Lower leg skin (tissue), 4 donors: ENCODE measurements around the gene KCNT1. TPM values are rescaled to one million over a fixed set of nuclear protein-coding genes. Genes with fewer than 3 reads are reported as not detected.

Experiments used
- DNase-seq, 2 donors: peaks; one replicate each; pipeline ENCODE4 v3.0.0-alpha.2; 2019; ENCODE audit warnings: low spot score in 2 of 2
- H3K4me3 ChIP-seq: fragments of 200-600 bp; sonication (generic); 2 replicates; pipeline ENCODE4 v1.5.1; 2017; ENCODE audit warnings: mild to moderate bottlenecking, low read depth; ENCODE audit not compliant: poor library complexity, severe bottlenecking
- POLR2A ChIP-seq, 2 donors: fragments of 450-650 bp; IDR thresholded peaks; one replicate each; pipeline ENCODE4 v1.6.1; 2016 to 2017; ENCODE audit warnings: antibody characterized with exemption in 2 of 2, mild to moderate bottlenecking in 1 of 2, moderate library complexity in 1 of 2
- WGBS, 2 donors: methylation state at CpG; one replicate each; pipeline ENCODE4 v1.1.5; 2018; 5-methylcytosine and 5-hydroxymethylcytosine counted together
- intact Hi-C: fragments of 100-400 bp; cut with DNase I; formaldehyde crosslinking; loops from one replicate; pipeline ENCODE4 v1.15.0; 2023; ENCODE audit warnings: low total_unique reads
- total RNA-seq, 4 donors: library from RNA; depleted of rRNA; stranded (reverse); fragments of >200 nt; gene quantifications; one replicate each; pipeline ENCODE4 v1.1.0, GENCODE V29; 2016
- TF ChIP-seq, protein P1 (sequence below), 3 donors: fragments of 450-650 bp; IDR thresholded peaks; one replicate each; pipeline ENCODE4 v1.5.1; 2016; ENCODE audit warnings: antibody characterized with exemption in 3 of 3, mild to moderate bottlenecking in 3 of 3, moderate library complexity in 2 of 3

The KCNT1 gene
- total RNA-seq, 4 donors from 2014 or later: 0.10 TPM; not detected in 3

DNA sequence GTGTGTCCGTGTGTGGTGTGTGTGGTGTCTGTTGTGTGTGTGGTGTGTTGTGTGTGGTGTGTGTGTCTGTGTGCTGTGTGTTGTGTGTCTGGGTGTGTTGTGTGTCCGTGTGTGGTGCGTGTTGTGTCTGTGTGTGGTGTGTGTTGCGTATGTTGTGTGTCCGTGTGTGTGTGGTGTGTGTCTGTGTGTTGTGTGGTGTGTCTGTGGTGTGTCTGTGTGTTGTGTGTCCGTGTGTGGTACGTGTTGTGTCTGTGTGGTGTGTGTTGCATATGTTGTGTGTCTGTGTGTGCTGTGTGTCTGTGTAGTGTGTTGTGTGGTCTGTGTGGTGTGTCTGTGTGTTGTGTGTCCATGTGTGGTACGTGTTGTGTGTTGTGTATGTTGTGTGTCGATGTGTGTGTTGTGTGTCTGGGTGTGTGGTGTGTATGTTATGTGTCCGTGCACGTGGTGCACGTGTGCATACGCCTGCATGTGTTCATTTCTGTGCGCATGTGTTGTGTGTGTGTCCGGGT lies 72.3 kb downstream of the KCNT1 start:
- TF ChIP-seq, protein P1, sequence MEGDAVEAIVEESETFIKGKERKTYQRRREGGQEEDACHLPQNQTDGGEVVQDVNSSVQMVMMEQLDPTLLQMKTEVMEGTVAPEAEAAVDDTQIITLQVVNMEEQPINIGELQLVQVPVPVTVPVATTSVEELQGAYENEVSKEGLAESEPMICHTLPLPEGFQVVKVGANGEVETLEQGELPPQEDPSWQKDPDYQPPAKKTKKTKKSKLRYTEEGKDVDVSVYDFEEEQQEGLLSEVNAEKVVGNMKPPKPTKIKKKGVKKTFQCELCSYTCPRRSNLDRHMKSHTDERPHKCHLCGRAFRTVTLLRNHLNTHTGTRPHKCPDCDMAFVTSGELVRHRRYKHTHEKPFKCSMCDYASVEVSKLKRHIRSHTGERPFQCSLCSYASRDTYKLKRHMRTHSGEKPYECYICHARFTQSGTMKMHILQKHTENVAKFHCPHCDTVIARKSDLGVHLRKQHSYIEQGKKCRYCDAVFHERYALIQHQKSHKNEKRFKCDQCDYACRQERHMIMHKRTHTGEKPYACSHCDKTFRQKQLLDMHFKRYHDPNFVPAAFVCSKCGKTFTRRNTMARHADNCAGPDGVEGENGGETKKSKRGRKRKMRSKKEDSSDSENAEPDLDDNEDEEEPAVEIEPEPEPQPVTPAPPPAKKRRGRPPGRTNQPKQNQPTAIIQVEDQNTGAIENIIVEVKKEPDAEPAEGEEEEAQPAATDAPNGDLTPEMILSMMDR (IDR thresholded peaks at IDR 0.05): peak in 1 of 3 donors; percentile 28
- TF ChIP-seq POLR2A (IDR thresholded peaks at IDR 0.05): no peak
- DNase-seq: no peak
- WGBS, 2 donors: 80 to 84% methylated on average over 15 of the region's 15 CpGs
- H3K4me3 ChIP-seq: no peak overlapping the region
- intact Hi-C loops: no loop called here

DNA sequence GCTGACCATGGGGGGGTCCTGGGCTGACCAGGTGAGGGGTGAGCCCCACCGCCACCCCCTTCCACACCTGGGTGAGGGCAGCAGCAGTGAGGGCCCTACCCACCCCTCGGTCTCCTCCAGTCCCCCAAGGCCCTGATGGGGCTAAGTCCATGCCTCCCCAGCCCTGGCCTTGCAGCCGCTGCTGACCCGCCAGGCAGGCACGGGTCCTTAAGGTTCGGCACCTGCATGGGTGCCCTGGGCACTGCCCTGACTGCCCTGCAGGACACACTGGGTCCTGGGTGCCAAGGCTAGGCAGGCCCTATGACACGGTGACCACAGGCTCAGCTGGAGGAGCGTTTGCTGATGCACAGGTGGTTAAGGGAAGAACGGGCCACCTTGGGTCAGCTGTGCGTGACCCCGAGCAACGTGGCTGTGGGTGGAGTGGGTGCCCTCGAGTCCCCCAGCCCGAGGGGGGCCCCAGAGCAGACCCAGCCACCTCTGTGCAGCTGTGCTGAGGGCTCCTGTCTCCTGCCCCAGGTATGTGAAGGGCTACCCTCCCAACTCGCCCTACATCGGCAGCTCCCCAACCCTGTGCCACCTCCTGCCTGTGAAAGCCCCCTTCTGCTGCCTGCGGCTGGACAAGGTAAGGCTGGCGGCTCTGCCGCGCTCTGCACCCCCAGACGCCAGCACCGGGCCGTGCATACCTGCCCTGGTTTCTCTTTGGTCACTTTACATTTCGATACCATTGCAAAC lies 73.0 kb downstream of the KCNT1 start:
- 78 to 79% methylated on average over 17 to 19 of the region's 24 CpGs for WGBS, 2 donors
- DNase-seq: no peak
- no peak overlapping the region for H3K4me3 ChIP-seq
- no peak for TF ChIP-seq POLR2A (IDR thresholded peaks at IDR 0.05)
- TF ChIP-seq, protein P1 (IDR thresholded peaks at IDR 0.05): no peak
- intact Hi-C loops: no loop called here

DNA sequence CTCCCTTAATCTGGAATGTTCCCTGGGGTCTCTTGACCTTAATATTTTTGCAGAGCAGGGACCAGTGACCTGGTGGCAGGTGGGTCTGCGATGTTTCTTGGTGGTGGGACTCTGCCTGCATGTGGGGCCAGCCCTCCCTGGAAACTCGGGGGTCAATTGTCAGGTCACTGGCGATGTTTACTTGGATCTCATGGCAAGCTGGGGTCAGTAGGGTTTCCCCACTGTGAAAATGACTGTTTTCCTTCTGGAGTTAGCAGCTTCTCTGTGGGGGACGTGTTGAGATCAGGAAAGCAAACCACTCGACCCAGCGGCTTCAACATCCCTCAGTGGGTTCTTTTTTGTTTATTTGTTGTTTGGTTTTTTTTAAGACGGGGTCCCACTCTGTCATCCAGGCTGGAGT lies 73.9 kb downstream of the KCNT1 start:
- TF ChIP-seq, protein P1 (IDR thresholded peaks at IDR 0.05): no peak
- no peak for TF ChIP-seq POLR2A (IDR thresholded peaks at IDR 0.05)
- H3K4me3 ChIP-seq: no peak overlapping the region
- intact Hi-C loops: no loop called here
- DNase-seq: no peak
- WGBS, 2 donors: 73 to 76% methylated on average over 7 of the region's 7 CpGs

DNA sequence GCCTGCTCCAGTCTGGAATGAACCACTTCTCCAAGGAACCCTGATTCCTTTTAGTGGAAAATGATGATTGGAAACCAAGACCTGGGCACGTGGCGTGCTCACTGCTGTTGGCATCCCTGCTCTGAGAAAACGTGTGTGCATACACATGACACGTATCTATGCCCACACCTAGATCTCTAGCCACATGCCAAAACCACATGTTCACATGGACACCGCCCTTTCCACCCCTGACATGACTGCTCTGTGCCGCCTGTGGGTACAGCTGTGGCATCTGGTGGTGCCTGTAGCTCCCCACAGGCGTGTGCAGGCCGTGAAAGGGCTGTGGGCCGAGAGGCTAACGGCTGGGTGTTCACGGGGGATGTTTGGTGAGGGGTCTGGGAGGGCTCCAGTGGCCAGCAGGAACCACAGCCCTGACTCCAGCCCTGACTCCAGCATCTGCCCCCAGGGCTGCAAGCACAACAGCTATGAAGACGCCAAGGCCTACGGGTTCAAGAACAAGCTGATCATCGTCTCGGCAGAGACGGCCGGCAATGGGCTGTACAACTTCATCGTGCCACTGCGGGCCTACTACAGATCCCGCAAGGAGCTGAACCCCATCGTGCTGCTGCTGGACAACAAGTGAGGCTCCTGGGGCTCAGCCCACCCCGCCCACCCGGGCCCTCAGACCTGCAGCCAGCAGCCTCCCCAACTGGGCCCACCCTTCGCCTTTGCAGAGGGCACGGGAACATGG lies 75.1 kb downstream of the KCNT1 start:
- no peak for DNase-seq
- intact Hi-C loops: no loop called here
- 72 to 79% methylated on average over 7 to 19 of the region's 25 CpGs for WGBS, 2 donors
- H3K4me3 ChIP-seq: no peak overlapping the region
- TF ChIP-seq, protein P1 (IDR thresholded peaks at IDR 0.05): no peak
- TF ChIP-seq POLR2A (IDR thresholded peaks at IDR 0.05): no peak

DNA sequence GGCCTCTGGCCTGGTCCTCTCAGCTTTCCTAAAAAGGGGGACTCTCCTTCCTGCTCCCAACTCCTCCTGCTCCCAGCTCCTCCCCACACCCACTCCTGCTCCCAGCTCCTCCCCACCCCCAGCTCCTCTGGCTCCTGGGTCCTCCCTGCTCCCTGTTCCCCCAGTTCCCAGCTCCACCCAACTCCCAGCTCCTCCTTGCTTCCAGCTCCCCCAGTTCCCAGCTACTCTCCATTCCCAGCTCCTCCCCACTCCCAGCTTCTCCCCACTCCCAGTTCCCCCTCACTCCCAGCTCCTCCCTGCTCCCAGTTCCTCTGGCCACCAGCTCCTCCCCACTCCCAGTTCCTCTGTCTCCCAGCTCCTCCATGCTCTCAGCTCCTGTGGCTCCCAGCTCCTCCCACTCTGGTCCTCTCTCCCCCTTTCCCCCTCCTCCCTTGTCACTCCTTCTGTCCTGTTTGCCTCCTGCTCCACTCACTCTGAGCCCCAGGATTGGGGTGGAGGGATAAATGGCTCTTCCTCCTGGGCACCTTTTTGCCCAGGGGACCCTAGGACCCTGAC lies 75.7 kb downstream of the KCNT1 start:
- TF ChIP-seq POLR2A (IDR thresholded peaks at IDR 0.05): no peak
- intact Hi-C loops: no loop called here
- no peak overlapping the region for H3K4me3 ChIP-seq
- DNase-seq: no peak

DNA sequence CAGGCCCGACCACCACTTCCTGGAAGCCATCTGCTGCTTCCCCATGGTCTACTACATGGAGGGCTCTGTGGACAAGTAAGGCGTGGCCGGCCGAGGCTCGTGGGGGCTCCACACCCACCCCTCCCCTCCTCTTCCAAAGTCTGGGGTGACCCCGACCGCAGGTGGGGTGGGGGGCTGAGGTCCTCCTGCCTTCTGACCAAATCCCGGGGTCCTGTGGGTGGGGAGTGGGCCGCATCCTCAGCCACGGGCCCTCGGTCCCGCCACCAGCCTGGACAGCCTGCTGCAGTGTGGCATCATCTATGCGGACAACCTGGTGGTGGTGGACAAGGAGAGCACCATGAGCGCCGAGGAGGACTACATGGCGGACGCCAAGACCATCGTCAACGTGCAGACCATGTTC lies 76.4 kb downstream of the KCNT1 start:
- DNase-seq: no peak
- H3K4me3 ChIP-seq: no peak overlapping the region
- 90 to 95% methylated on average over 12 to 19 of the region's 19 CpGs for WGBS, 2 donors
- TF ChIP-seq POLR2A (IDR thresholded peaks at IDR 0.05): no peak
- TF ChIP-seq, protein P1 (IDR thresholded peaks at IDR 0.05): no peak
- intact Hi-C loops: no loop called here
